Measurements from ENCODE around the gene C1QTNF8.

C1QTNF8 gene

GRCh38 chr16:1067629-1068028, 28.4 kb downstream of the C1QTNF8 start:
- H3K27ac ChIP-seq = no peak overlapping the region
- H3K4me3 ChIP-seq = no peak overlapping the region

- no peak overlapping the region for H3K4me3 ChIP-seq
- H3K27ac ChIP-seq = no peak overlapping the region
Measured at GRCh38 chr16:1066584-1067172, 29.4 kb downstream of the C1QTNF8 start.

GRCh38 chr16:1065469-1066128, 30.4 kb downstream of the C1QTNF8 start:
- Histone ChIP-seq H3K4me3 (no peak overlapping the region), H3K27ac (no peak overlapping the region)

- no peak overlapping the region for H3K4me3 ChIP-seq
- no peak overlapping the region for H3K27ac ChIP-seq
Measured at GRCh38 chr16:1063728-1064127, 32.3 kb downstream of the C1QTNF8 start.

GRCh38 chr16:1062895-1063294, 33.1 kb downstream of the C1QTNF8 start:
- no peak overlapping the region for H3K4me3 ChIP-seq
- H3K27ac ChIP-seq = no peak overlapping the region

- no peak overlapping the region for H3K4me3 ChIP-seq
- no peak overlapping the region for H3K27ac ChIP-seq
Measured at GRCh38 chr16:1061769-1062505, 34.1 kb downstream of the C1QTNF8 start.

- Histone ChIP-seq H3K4me3 (no peak overlapping the region), H3K27ac (no peak overlapping the region)
Measured at GRCh38 chr16:1060416-1061340, 35.4 kb downstream of the C1QTNF8 start.

GRCh38 chr16:1059310-1059709, 36.7 kb downstream of the C1QTNF8 start:
- Histone ChIP-seq H3K27ac (no peak overlapping the region), H3K4me3 (no peak overlapping the region)

GRCh38 chr16:1058216-1058615, 37.8 kb downstream of the C1QTNF8 start:
- Histone ChIP-seq H3K4me3 (no peak overlapping the region), H3K27ac (no peak overlapping the region)

- Histone ChIP-seq H3K4me3 (no peak overlapping the region), H3K27ac (no peak overlapping the region)
Measured at GRCh38 chr16:1057252-1057932, 38.7 kb downstream of the C1QTNF8 start.

GRCh38 chr16:1056196-1056595, 39.8 kb downstream of the C1QTNF8 start:
- no peak overlapping the region for H3K27ac ChIP-seq
- no peak overlapping the region for H3K4me3 ChIP-seq

GRCh38 chr16:1055557-1055924, 40.5 kb downstream of the C1QTNF8 start:
- Histone ChIP-seq H3K4me3 (no peak overlapping the region), H3K27ac (no peak overlapping the region)

GRCh38 chr16:1054660-1055556, 41.1 kb downstream of the C1QTNF8 start:
- H3K27ac ChIP-seq = no peak overlapping the region

GRCh38 chr16:1053700-1054368, 42.2 kb downstream of the C1QTNF8 start:
- Histone ChIP-seq H3K27ac (no peak overlapping the region), H3K4me3 (no peak overlapping the region)

More at GRCh38 chr16:1054660-1055556, 41.1 kb downstream of the C1QTNF8 start:
- no peak overlapping the region for H3K4me3 ChIP-seq

GRCh38 chr16:1053121-1053521, 42.9 kb downstream of the C1QTNF8 start:
- Histone ChIP-seq H3K27ac (no peak overlapping the region), H3K4me3 (no peak overlapping the region)

- no peak overlapping the region for H3K27ac ChIP-seq
- no peak overlapping the region for H3K4me3 ChIP-seq
Measured at GRCh38 chr16:1052721-1053120, 43.3 kb downstream of the C1QTNF8 start.

GRCh38 chr16:1051446-1051845, 44.6 kb downstream of the C1QTNF8 start:
- H3K4me3 ChIP-seq = no peak overlapping the region
- H3K27ac ChIP-seq = no peak overlapping the region

GRCh38 chr16:1050921-1051320, 45.1 kb downstream of the C1QTNF8 start:
- no peak overlapping the region for H3K27ac ChIP-seq
- no peak overlapping the region for H3K4me3 ChIP-seq
